ENCODE results near the gene HOXB8.

Gene HOXB8

DNA sequence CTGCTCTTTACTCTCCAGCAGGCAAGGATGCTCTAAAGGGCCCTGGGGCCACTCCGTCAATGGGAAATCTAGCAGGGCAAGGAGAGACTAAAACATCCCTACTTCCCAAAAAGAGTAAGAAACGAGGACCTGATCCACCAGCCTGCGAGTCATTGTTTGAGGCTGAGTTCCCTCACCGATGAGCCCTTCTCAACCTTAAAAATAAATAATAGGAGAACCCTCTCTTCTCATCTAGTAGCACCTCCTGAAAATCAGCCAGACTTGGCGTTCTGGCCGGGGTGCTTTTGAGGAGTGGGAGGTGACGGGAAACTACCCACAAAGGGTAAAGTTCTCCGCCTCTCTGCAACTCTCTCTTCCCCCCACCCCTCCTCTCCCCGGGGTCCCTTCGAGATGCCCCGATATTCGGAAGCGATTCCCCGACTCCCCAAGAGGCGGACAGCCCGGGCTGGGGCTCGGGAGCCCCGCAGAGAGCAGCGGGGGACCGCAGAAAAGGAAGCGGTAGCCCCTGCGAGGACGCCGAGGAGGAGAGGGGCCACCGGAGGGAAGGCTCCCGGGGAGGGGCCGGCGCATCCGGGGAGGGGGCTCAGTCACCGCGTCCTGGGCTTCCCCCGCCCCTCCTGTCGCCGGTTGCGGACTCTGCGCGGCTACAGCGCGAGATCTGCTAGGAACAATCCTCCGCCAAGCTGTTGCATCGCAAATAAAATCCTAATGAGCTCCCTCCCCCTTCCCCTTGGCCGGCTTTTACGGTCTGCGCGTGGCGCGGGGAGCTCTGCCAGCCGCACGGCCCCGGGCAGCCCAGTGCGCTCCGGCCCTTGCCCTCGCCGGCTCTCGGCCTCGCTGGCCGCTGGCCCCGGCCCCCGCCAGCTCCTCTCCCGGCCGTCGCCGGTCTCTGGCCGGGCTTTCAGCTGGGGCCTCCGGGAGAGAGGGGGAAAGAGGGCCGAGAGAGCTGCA is 9.7 kb upstream of the HOXB8 start:
- FAIRE-seq (peak; percentile 82), DNase-seq (ENCODE audit: low spot score) (peak; percentile 58)

DNA sequence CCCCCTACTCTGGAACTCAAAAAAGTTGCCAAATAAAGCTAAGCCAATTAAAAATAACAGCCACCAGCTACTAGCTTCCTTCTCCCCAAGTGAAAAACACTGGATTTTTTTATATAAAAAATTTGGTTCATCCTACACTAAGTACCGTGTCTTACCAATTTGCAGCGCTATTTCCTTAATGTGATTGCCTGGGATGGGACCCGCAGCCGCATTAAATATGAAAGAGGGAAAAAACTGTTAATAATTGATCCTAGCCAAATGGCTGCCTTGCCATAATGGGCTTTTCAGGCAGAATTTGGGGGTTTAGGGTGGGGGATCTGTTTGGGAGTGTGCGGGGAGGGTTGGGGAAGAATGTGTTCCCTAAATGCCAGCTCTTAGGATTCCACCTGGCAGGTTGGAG is 9.0 kb upstream of the HOXB8 start:
- DNase-seq (ENCODE audit: low spot score) (no peak), FAIRE-seq (no peak)

DNA sequence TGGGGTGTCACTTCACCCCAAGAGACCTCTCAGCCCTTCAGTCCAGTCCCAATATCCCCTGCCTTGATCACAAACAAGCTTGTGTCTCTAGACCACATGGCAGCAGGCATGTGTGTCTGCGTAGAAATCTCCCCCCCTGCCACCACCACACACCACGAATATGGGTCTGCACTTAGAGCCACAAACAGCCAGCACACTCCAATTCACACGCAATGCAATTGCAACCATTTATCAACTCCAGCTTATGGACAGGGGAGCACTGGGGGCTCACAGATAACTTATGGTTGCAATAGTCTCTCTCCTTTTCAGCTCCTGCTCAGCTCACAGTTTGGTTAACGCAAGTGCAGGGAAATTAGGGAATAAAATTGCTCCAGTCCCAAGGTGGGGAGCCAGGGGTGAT is 8.5 kb upstream of the HOXB8 start:
- FAIRE-seq: peak; percentile 66
- no peak for DNase-seq (ENCODE audit: low spot score)

DNA sequence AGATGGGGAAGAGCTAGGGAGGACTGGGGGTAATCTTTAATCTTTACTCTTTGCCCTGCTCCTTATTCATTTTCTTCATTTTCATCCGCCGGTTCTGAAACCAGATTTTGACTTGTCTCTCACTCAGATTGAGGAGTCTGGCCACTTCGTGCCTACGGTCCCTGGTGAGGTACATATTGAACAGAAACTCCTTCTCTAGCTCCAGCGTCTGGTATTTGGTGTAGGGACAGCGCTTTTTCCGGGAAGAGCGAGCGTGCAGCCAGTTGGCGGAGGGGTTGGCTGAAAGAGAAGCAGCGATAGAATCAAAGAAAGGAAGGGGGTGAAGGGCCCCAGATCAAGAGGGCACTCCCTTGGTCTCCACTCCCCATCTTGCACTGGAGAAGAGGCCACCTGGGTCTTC is 7.8 kb upstream of the HOXB8 start:
- DNase-seq (ENCODE audit: low spot score) (no peak), FAIRE-seq (no peak)

DNA sequence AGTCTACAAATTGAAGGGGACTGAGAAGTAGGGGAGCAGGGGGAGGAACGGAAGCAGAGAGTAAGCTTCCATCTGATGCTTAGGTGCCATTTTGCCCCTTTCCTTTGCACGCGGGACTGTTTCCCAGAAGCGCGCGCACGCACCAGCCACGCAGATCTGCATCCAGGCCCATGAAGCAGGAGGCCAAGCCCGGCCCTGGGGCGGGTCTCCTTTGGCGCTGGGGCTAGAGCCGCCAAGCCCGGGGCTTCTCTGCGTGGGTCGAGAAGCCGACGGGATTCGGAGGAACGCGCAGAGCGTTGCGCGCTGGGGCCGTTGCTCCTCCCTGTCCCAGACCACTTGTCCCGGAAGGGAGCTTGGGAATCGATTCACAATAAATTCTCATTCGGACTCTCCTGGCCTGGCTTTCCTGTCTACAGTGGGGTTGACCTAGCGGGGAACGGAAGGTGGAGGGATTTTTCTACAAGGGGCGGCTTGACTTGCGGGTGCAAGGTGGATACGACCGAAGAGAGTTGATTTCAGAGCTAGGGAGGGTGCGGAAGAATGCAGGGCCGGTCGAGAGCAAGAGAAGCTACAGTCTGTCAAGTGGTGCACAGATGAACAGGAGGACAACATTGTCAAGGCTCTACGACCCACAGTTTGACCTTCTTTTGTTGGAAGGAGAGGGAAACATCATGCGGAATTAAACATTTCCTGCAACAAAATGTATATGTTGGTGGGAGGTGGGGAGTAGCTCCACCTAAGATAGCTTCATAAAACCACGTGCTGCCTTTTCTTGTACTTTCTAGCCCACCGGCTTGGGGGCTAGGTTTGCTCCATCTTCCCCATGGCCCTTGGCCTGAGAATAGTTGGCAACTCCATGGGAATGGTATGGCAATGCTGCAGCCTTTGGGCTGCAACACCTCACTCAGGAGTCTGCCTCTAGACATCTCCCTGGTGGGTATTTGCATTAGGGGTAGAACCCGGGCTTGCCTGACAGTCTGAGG is 6.6 kb upstream of the HOXB8 start:
- DNase-seq (ENCODE audit: low spot score) (no peak), FAIRE-seq (peak; percentile 65)

DNA sequence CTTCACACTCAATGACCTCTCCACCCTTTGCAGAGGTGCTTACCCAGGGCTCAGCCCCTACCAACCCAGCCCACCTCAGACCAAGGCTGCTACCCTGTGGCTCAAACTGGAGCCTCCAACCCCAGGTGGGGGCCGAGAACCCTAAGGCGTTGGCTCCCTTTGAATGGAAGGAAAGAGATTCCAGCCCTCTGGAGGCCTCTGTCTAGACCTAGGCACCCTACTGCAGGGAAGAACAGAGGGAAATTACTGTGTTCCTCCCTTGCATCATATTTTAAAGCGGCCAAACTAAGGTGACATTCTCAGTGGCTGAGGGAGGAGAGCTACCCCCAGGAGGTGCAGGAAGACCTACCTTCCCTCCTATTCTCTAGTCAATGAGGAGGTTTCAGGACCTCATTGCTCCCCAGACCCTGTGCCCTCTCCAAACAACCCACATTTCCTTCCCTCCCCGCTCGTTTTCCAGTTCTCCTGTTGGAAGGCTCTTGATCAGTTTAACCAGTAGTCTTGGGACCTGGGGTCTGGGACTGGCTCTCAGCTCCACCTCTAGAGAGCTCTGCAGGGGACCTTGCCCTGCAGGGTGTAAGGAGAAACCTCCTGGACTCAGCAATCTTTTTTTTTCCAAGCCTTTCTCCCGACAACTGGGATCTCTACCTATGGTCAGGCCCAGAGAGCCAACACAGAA is 5.5 kb upstream of the HOXB8 start:
- DNase-seq (ENCODE audit: low spot score): no peak

DNA sequence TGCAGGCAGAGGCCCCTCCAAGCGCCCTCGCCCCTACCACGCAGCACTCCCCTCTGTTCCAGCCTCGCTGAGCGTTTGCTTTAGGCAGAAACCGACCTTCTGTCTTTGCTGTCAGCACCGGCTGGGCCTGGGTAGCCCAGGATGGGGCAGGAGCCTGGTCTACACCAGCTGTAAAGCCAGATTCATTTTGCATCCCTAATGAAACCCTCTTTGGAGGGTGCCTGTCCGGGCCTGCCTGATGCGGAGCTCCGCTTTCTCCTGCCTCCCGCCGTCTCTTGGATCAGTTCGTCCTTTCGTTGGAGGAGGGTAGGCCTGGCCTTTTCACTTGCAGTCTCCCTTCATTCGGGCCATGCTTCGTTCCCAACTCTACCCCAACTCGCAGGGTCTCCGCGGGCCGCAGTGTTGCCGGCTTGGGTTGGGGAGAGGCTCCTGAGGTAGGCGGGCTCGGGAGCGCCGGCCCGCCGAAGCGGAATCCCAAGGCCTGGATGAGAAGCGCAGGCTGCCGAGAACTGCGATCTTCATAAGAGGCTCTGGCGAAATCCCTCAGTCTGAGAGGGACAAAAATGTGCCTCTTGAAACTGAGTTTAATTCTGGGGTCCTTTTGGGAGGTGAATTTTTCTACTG is 4.8 kb upstream of the HOXB8 start:
- FAIRE-seq (no peak), DNase-seq (ENCODE audit: low spot score) (no peak)

More for the DNA sequence above, 5.5 kb upstream of the HOXB8 start:
- peak; percentile 37 for FAIRE-seq

DNA sequence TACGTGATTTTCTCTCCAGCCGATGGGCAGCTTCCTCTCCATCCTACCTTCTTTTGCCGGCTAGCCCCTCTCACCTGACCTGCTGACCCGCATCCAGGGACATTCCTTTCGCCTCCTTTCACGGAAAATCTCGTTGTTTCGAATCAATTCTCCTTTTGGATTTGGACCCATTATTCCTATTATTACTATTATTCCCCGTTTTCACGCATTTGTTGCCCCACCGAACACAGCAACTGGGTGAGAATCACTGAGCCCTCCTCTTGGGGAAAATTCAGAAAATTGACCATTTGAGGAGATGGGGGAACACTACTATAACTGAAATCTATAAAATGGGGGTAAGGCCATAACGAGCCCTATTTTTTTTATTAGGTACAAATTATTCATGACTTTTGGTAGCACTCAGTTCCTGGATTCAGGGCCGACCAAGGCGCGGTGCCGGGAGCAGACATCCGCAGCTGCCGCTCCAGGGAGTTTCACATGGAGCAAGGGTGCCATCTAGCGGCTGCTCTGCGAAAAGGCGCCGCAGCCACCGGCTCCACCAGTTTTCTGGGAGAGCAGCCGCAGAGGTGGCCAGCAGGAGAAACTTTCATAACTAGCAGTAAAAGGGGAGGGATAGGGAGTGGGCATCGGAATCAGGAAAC is 3.3 kb upstream of the HOXB8 start:
- FAIRE-seq (no peak), DNase-seq (ENCODE audit: low spot score) (peak; percentile 94)

DNA sequence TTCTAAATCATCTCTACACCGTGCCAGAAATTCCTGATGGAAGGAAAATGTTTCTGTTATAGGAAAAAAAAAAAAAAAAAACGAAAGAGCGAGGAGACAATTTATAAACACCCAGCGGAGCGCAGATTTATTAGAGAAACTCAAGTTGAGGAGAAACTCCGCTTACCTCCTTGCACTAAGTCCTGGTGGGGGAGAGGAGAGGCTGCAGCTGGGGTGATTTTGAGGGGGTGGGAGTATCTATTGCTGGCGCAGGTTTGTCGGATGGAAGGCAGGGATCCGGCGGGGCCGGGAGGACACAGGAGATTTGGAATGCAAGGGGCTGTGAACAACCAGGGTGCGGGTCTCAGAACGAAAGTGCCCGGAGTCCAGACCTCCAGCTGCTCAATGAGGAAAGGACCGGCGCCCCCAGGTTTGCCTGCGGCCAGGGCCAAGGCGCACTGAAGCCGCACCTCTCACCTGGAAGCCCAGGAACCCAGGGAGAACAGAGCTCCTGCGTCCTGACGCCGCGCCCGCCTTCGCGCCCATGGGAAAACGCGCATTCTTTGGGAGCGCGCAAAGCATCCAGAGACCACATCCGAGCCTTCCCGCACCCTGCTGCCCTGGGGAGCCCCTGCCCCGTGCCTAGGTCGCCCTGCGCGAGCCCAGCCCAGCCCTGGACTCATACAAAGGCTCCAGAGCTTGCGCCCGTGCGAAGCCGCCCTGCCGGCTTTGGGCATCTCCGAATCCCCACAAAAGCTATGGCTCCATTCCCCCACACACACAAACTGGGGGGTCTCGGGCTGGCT is 2.6 kb upstream of the HOXB8 start:
- FAIRE-seq: no peak

DNA sequence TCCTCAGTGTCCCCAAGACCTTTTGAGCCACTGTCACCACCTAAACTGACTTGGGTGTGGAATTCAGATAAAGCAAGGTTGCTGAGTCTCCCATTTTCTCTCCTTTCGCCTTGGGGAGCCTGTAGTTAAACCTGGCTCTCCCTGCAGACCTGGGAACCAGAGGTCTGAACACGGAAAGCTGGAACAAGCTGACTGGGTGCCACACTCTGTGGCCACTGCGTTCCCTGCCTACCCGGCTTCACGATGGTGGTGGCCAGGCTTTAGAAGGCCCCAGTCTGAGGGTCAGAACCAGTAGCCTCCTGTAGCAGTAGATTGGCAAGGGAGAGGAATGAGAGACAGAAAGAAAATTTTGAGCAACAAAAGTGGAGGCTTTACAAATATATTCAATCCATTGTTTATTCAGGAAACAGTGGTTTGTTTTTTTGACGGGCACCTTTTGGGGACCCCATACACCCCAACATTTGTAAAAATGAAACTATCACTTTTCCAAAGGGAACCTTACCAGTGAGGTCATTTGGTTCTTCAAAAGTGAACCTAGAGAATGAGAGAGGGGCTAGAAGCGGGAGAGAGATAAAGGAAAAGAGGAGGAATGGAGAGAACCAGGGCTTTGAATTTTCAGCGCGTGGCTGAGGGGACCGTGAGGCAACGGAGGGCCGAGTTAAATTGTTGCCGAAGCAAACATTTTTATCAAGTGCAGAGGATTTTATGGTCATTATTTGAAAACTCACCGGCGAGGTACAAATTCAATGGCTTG is 1.8 kb upstream of the HOXB8 start:
- no peak for DNase-seq (ENCODE audit: low spot score)
- FAIRE-seq: no peak

More for the DNA sequence above, 2.6 kb upstream of the HOXB8 start:
- no peak for DNase-seq (ENCODE audit: low spot score)

DNA sequence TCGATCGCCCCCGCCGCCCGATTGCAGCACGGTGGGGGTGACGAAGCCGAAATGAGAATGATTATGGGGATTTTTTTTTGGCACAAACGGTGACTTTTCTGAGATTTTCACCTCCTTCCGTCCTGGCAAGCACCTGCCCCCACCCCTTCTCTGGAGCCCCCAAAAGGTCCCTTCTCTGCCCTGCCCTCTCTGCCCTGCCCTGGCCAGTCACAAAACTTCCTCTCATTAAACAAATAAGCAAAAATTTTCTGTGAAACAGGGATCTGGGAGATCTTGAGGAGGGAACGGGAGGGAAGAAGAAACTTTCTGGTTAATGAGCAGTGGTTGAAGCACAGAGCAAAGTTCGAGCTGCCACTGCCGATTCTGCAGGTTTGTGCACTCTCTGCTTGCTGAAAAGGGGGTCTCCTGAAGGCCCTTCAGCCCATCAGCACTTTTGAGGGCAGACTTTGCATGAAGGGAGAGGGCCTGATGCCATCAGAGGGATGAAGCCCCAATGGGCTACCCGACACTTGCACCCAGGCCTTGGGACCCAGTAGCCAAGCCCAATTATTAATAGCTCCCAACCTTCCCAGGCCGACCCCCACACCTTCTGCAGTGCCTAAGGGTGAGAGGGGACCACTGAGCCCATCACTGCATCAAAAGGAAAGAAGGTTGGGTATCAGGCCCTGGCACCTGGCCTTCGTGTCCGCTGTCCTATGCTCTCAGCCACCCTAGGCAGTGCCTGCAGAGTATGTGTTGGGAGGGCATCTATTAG is 1.0 kb upstream of the HOXB8 start:
- FAIRE-seq: no peak
- DNase-seq (ENCODE audit: low spot score): no peak

DNA sequence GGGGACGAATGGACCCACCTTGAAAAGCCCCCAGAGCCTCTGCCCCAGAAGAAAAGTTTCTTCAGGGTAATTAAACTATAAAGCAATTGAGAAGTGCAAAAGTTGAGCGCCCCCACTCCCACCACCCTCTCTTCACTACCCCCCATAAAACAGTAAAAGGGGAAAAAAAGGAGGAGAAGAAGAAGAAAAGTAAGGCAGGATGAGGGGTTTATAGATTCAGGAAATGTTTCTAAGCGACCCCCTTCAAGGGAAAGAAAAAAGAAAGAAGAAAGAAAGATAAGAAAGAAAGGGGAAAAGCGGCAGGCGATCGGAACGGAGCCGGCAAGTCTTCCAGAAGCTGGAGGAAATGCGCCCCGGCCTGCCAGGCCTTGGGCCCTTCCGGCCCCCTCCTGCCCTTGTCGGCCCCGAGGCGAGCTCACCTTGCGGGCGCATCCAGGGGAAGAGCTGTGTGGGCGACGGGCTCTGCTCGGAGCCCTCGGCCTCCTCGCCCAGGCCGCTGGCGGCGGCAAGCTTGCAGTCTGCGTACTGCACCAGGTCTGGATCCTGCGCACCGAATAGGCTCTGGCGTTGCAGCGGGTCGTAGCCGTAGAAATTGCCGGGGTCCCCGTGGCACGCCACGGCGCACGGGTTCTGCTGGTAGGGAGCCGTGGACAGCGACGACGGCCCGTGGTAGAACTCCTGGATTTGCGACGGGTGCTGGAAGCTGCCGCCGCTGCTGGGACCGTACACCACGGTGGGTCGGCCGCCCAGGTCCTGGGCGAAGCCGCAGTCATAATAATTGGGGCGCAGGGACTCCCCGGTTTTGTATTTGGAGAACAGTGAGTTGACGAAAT is 1.0 kb downstream of the HOXB8 start:
- no peak for DNase-seq (ENCODE audit: low spot score)

DNA sequence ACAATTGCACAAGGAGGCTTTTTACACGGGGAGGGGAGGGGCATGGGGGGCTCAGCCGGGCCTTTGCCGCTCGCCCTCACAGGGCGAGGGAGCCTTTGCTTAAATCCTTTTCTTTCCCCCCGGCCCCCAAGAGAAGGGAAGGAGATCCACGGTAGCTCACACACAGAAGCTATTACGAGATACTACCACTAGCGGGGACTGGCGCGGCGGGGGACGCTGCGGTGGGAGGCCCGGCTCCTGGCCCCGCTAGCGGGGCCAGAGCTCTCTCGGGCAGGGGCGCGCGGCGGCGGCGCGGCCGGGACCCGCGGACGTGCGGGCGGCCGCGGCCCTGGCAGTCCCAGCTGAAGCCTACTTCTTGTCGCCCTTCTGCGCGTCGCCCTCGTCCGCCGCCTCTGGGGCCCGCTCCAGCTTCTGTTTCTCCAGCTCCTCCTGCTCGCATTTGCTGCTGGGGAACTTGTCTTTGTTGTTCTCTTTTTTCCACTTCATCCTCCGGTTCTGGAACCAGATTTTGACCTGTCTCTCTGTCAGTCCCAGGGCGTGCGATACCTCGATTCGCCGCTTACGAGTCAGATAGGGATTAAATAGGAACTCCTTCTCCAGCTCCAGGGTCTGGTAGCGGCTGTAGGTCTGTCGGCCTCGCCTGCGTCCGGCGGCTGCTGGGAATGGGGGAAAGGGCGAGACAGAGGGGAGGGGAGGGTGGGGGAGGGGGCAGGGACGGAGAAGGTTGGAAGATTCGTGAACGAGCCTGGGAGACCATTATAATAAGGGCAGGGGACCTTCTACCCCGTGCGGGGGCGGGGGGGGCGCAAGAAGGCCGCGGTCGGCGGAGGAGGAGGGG is 2.0 kb downstream of the HOXB8 start:
- DNase-seq (ENCODE audit: low spot score) (no peak), FAIRE-seq (no peak)

More for the DNA sequence above, 1.0 kb downstream of the HOXB8 start:
- FAIRE-seq: no peak

DNA sequence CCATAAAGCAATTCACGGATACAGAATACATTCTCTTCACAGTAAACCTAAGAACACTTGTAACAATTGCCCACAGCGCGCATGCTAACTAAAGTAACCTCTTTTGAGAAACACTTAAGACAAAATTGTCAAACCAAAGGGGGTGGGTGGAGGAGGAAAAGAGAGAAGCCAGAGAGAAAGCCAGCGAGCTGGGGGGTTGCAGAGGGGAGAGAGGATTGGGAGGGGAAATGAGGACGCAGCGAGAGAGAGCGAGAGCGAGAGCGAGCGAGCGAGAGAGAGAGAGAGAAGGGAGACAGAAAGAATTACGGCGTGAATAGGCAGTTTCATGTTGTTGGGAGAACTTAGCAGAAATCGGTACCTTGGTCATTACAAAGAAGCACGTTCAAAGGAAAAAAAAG is 2.6 kb downstream of the HOXB8 start:
- DNase-seq (ENCODE audit: low spot score): no peak
- no peak for FAIRE-seq

DNA sequence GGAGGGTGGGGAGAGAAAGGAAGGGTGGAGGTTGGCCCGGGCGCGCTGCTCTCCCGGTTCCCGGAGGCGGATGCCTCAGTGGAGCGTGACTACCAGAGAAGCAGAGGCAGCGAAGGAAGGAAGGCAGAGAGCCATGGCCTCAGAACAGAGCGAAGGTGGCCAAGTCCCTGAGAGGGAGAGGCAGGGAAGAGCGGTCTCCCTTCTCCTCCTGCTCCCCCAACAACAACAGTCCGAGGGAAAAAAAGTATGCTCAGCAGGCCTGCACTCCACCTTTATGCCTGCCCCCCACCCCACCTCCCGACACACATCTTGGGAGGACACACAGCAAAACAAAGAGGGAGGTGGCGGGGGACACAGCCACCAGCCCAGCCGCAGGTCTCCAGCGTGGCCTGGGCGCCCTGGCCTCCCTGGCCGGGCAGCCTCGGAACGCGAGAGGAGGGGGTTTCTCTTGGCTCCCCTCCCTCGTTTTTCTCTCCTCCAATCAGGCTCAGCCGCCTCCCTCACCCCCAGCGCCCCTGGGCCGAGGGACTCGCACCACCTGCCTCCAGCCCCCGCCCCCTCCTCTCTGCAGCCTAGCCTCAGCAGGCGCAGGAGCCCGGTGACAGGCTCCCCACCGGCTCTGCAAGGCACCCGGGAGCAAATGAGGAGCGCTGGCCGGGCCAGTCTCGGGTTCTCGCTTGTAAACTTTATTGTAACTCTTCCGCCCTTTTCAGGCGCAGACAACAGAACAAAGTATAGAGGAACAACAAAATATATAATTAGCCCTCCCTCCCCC is 3.2 kb downstream of the HOXB8 start:
- no peak for FAIRE-seq

DNA sequence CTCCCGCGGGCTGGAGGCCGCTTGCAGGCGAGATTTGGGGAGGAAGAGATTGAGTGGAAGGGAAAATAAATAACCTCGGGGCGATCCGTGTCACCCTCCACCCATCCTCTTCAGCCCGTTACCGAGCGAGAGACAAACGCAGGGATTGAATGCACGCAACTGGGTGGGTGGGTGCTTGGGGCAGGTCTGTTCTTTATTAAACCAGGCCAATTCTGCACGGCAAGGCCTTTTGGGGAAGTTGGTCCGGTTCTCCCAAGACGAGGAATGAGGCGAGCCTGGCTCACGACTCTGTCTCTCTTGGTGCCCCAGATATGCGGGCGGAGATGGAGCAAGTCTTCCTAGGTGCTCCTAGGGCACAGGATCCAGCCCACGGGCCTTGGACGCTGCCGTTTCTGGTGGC is 3.9 kb downstream of the HOXB8 start:
- DNase-seq (ENCODE audit: low spot score) (peak; percentile 52), FAIRE-seq (no peak)

More for the DNA sequence above, 3.2 kb downstream of the HOXB8 start:
- DNase-seq (ENCODE audit: low spot score): peak; percentile 31

Measured in urothelium cell line (cell line).